HepG2 (cell line): ENCODE measurements around the gene SH3PXD2A. TPM values are rescaled to one million over a fixed set of nuclear protein-coding genes. Genes with fewer than 3 reads are reported as not detected.
A peak's percentile ranks its signal among the peaks of the same experiment; 100 is the strongest.

Source experiments
- CBX1 ChIP-seq: IDR thresholded peaks from one replicate; pipeline ENCODE4 v1.6.1; 2016; ENCODE audit warnings: antibody characterized with exemption, low read depth
- CCAR2 ChIP-seq: fragments of 200-400 bp; formaldehyde crosslinking; optimal IDR thresholded peaks from 2 replicates; pipeline ENCODE3; 2018; ENCODE audit warnings: low read depth, mild to moderate bottlenecking, low read length, moderate library complexity
- GLI4 ChIP-seq: sonication (generic); formaldehyde crosslinking; IDR thresholded peaks from 2 replicates; pipeline ENCODE4 v1.5.1; 2020; ENCODE audit warnings: missing genetic modification reagents, mild to moderate bottlenecking, moderate library complexity, borderline replicate concordance
- HNRNPK ChIP-seq: fragments of 200-400 bp; formaldehyde crosslinking; IDR thresholded peaks from 2 replicates; pipeline ENCODE4 v1.6.1; 2018; ENCODE audit warnings: low read length, low read depth, moderate library complexity, mild to moderate bottlenecking; ENCODE audit not compliant: poor library complexity, severe bottlenecking
- ISX ChIP-seq: sonication (generic); formaldehyde crosslinking; conservative IDR thresholded peaks from 2 replicates; pipeline ENCODE4 v1.5.0; 2020; ENCODE audit warnings: missing genetic modification reagents
- KAT8 ChIP-seq: IDR thresholded peaks from 2 replicates; pipeline ENCODE4 v1.6.1; 2016; ENCODE audit warnings: missing genetic modification reagents, missing compliant biosample characterization
- MIER2 ChIP-seq: IDR thresholded peaks from 2 replicates; pipeline ENCODE4 v1.6.1; 2016; ENCODE audit warnings: missing biosample characterization, missing genetic modification reagents
- ZBTB21 ChIP-seq: sonication (generic); formaldehyde crosslinking; IDR thresholded peaks from 2 replicates; pipeline ENCODE4 v1.4.0; 2020; ENCODE audit warnings: missing genetic modification reagents
- ZNF205 ChIP-seq: IDR thresholded peaks from 2 replicates; pipeline ENCODE4 v1.6.1; 2018; ENCODE audit warnings: missing biosample characterization, missing genetic modification reagents
- ZNF326 ChIP-seq: sonication (generic); formaldehyde crosslinking; IDR thresholded peaks from 2 replicates; pipeline ENCODE4 v1.4.0; 2020; ENCODE audit warnings: missing genetic modification reagents, borderline replicate concordance
- ZNF546 ChIP-seq: sonication (generic); formaldehyde crosslinking; conservative IDR thresholded peaks from 2 replicates; pipeline ENCODE4 v1.8.1; 2023; ENCODE audit warnings: mild to moderate bottlenecking, missing genetic modification reagents
- ZNF672 ChIP-seq: sonication (generic); formaldehyde crosslinking; IDR thresholded peaks from 2 replicates; pipeline ENCODE4 v1.8.1; 2022; ENCODE audit warnings: missing genetic modification reagents
- polyA plus RNA-seq, 8 experiments: library from polyadenylated mRNA; depleted of rRNA in 3 of 8; stranded (reverse) in 7 of 8; unstranded in 1 of 8; fragments of >200 nt; fragmentation: Illumina TruSeq in 4 of 8; extraction: Trizol in 4 of 8; gene quantifications; 2 replicates each; pipeline versions ENCODE4 v1.2.1 to v1.2.3, GENCODE V29; 2011 to 2016; ENCODE audit warnings: low read depth in 4 of 8, missing spikeins in 1 of 8, mixed read lengths in 1 of 8; ENCODE audit not compliant: insufficient read depth in 1 of 8
- total RNA-seq, 5 experiments: library from RNA; depleted of rRNA; stranded (reverse); fragments of >200 nt; fragmentation: Illumina TruSeq; extraction: Trizol; gene quantifications; 2 replicates each; pipeline ENCODE4 v1.2.3, GENCODE V29; 2016; ENCODE audit warnings: low read depth in 1 of 5
- TF ChIP-seq, protein P1 (sequence below): sonication (generic); formaldehyde crosslinking; conservative IDR thresholded peaks from 2 replicates; pipeline ENCODE4 v1.8.0; 2022; ENCODE audit warnings: mild to moderate bottlenecking, moderate library complexity, missing genetic modification reagents
- TF ChIP-seq, protein P2 (sequence below): sonication (generic); formaldehyde crosslinking; IDR thresholded peaks from 2 replicates; pipeline ENCODE4 v1.4.0; 2020; ENCODE audit warnings: missing genetic modification reagents
- TF ChIP-seq, protein P3 (sequence below): sonication (generic); formaldehyde crosslinking; IDR thresholded peaks from 2 replicates; pipeline ENCODE4 v1.8.1; 2023; ENCODE audit warnings: mild to moderate bottlenecking, missing genetic modification reagents
- TF ChIP-seq, protein P4 (sequence below): IDR thresholded peaks from 2 replicates; pipeline ENCODE4 v1.6.1; 2016; ENCODE audit warnings: low read depth
- TF ChIP-seq, protein P5 (sequence below): IDR thresholded peaks from 2 replicates; pipeline ENCODE4 v1.6.1; 2016; ENCODE audit warnings: control low read depth
- TF ChIP-seq, protein P6 (sequence below): sonication (generic); formaldehyde crosslinking; conservative IDR thresholded peaks from 2 replicates; pipeline ENCODE4 v1.4.0; 2020; ENCODE audit warnings: missing genetic modification reagents

The SH3PXD2A gene
- total and polyA plus RNA-seq, 2 of the 13 experiments (the other 11 are each of a cell fraction or from before 2014, with no cell fraction given): 11.1 to 11.3 TPM

DNA sequence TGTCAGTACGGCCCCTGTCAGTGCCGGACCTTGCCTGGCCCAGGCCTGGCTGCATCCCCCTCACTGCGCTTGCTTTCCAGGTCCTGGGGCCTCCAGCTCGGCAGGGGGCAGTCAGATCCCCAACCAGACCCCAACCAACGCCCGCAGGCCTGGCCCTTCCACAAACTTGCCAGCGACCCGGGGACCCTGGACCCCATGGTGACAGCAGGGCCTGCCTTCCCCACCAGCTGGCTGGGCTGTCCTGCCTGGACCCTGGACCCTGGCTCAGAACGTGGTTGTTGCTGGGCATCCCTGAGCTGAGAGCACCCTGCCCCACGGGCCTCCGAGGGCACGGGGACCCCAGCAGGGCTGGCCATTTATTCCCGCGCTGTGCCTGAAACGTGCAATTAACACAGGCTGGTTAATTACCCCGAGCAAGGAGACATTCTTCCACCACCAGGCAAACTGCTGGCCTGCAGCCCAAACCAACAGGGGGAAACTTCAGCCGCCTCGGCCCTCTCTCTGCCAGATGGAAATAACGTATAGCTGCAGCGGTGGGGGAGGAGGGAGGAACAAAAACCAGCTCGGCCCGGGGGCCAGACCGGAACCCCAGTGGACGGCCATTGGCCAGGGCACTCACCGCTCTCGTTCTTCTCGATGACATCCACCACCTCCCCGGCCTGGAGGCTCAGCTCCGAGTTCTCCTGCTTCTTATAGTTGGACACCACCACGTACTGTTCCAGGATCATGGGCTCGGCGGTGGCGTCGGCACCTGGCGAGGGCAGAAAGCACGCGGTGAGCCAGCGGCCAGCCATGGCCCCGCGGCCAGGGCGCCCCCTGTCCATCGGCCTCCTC, 194.8 kb downstream of the SH3PXD2A start (continued):
- 0 out of 2 replicates have a peak, but pooled peaks have one; percentile 22 for TF ChIP-seq ZNF546 (CRISPR knock-in tag)
- TF ChIP-seq, protein P1, sequence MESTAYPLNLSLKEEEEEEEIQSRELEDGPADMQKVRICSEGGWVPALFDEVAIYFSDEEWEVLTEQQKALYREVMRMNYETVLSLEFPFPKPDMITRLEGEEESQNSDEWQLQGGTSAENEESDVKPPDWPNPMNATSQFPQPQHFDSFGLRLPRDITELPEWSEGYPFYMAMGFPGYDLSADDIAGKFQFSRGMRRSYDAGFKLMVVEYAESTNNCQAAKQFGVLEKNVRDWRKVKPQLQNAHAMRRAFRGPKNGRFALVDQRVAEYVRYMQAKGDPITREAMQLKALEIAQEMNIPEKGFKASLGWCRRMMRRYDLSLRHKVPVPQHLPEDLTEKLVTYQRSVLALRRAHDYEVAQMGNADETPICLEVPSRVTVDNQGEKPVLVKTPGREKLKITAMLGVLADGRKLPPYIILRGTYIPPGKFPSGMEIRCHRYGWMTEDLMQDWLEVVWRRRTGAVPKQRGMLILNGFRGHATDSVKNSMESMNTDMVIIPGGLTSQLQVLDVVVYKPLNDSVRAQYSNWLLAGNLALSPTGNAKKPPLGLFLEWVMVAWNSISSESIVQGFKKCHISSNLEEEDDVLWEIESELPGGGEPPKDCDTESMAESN (CRISPR knock-in tag): 0 out of 2 replicates have a peak, but pooled peaks have one; percentile 77
- TF ChIP-seq, protein P2, sequence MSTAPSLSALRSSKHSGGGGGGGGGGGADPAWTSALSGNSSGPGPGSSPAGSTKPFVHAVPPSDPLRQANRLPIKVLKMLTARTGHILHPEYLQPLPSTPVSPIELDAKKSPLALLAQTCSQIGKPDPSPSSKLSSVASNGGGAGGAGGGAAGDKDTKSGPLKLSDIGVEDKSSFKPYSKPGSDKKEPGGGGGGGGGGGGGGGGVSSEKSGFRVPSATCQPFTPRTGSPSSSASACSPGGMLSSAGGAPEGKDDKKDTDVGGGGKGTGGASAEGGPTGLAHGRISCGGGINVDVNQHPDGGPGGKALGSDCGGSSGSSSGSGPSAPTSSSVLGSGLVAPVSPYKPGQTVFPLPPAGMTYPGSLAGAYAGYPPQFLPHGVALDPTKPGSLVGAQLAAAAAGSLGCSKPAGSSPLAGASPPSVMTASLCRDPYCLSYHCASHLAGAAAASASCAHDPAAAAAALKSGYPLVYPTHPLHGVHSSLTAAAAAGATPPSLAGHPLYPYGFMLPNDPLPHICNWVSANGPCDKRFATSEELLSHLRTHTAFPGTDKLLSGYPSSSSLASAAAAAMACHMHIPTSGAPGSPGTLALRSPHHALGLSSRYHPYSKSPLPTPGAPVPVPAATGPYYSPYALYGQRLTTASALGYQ (CRISPR knock-in tag): no peak
- TF ChIP-seq, protein P3, sequence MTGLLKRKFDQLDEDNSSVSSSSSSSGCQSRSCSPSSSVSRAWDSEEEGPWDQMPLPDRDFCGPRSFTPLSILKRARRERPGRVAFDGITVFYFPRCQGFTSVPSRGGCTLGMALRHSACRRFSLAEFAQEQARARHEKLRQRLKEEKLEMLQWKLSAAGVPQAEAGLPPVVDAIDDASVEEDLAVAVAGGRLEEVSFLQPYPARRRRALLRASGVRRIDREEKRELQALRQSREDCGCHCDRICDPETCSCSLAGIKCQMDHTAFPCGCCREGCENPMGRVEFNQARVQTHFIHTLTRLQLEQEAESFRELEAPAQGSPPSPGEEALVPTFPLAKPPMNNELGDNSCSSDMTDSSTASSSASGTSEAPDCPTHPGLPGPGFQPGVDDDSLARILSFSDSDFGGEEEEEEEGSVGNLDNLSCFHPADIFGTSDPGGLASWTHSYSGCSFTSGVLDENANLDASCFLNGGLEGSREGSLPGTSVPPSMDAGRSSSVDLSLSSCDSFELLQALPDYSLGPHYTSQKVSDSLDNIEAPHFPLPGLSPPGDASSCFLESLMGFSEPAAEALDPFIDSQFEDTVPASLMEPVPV (CRISPR knock-in tag): no peak
- TF ChIP-seq, protein P4, sequence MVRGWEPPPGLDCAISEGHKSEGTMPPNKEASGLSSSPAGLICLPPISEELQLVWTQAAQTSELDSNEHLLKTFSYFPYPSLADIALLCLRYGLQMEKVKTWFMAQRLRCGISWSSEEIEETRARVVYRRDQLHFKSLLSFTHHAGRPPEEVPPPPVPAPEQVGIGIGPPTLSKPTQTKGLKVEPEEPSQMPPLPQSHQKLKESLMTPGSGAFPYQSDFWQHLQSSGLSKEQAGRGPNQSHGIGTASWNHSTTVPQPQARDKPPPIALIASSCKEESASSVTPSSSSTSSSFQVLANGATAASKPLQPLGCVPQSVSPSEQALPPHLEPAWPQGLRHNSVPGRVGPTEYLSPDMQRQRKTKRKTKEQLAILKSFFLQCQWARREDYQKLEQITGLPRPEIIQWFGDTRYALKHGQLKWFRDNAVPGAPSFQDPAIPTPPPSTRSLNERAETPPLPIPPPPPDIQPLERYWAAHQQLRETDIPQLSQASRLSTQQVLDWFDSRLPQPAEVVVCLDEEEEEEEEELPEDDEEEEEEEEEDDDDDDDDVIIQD (CRISPR knock-in tag): peak; percentile 56; the same call in 1 of the 2 replicates
- peak; percentile 59; the same call in 1 of the 2 replicates for TF ChIP-seq GLI4 (CRISPR knock-in tag)
- TF ChIP-seq ZBTB21 (CRISPR knock-in tag): no peak
- no peak for TF ChIP-seq CBX1
- TF ChIP-seq, protein P5, sequence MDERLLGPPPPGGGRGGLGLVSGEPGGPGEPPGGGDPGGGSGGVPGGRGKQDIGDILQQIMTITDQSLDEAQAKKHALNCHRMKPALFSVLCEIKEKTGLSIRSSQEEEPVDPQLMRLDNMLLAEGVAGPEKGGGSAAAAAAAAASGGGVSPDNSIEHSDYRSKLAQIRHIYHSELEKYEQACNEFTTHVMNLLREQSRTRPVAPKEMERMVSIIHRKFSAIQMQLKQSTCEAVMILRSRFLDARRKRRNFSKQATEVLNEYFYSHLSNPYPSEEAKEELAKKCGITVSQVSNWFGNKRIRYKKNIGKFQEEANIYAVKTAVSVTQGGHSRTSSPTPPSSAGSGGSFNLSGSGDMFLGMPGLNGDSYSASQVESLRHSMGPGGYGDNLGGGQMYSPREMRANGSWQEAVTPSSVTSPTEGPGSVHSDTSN: no peak
- TF ChIP-seq HNRNPK: peak; percentile 35
- TF ChIP-seq ZNF205: no peak
- peak; percentile 67 for TF ChIP-seq KAT8 (CRISPR knock-in tag)
- TF ChIP-seq MIER2: peak; percentile 41; the same call in 1 of the 2 replicates
- no peak for TF ChIP-seq CCAR2
- TF ChIP-seq, protein P6, sequence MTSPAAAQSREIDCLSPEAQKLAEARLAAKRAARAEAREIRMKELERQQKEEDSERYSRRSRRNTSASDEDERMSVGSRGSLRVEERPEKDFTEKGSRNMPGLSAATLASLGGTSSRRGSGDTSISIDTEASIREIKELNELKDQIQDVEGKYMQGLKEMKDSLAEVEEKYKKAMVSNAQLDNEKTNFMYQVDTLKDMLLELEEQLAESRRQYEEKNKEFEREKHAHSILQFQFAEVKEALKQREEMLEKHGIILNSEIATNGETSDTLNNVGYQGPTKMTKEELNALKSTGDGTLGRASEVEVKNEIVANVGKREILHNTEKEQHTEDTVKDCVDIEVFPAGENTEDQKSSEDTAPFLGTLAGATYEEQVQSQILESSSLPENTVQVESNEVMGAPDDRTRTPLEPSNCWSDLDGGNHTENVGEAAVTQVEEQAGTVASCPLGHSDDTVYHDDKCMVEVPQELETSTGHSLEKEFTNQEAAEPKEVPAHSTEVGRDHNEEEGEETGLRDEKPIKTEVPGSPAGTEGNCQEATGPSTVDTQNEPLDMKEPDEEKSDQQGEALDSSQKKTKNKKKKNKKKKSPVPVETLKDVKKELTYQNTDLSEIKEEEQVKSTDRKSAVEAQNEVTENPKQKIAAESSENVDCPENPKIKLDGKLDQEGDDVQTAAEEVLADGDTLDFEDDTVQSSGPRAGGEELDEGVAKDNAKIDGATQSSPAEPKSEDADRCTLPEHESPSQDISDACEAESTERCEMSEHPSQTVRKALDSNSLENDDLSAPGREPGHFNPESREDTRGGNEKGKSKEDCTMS: no peak
- TF ChIP-seq ZNF326 (CRISPR knock-in tag): no peak
- TF ChIP-seq ISX (CRISPR knock-in tag): no peak
- no peak; the same call in 1 of the 2 replicates for TF ChIP-seq ZNF672 (CRISPR knock-in tag)
